ENCODE results near the gene CADM3. TPM values are rescaled to one million over a fixed set of nuclear protein-coding genes. Genes with fewer than 3 reads are reported as not detected.

The CADM3 gene
- under 0.01 TPM in 1 of 2 replicates, not detected in the other for total RNA-seq

GRCh38 chr1:159171254-159171687 lies at the start of gene CADM3:
TSS of gene CADM3 (plus strand) at chr1:159171615. CDS start at chr1:159171766, 151 bp downstream.

DNA sequence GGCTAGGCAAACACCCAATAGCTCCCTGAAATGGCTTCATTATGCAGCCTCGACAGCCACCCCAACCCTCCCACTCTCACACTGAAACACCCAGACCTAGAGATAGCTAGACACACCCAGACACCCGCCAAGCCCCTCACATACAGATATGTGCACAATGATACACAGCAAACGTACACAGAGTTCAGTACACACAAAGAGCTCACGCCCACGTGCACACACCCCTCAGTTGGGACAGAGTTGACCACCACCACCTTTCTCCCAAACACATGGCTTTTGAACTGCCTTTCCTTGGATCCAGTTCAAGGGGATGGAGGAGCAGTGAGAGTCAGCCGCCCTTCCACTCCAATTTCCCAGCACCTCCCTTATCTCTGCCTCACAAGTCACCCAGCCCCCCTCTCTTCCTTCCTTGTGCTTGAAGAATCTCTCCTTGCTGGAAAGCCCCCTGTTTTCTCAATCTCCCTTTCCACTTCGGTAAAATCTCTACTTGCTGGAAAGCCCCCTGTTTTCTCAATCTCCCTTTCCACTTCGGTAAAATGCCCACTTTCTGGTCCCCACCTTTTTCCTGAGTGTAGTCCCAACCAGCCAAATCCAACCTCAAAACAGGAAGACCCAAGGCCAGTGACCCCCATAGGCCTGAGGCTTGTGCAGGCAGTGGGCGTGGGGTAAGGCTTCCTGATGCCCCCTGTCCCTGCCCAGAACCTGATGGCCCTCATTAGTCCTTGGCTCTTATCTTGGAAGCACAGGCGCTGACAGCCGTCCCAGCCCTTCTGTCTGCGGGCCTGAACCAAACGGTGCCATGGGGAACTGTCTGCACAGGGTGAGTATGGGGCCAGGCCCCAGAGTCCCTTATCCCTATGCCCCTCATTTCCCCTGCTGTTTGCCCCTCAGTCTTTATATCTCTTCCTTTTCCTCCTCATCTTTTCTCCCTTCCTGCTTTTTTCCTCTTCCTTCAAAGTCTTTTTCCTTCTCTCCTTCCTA lies 33.0 kb downstream of the CADM3 start, which contains the start of gene ACKR1:
Gene ACKR1, plus strand, starts transcription at position 715 of the 981 bp plus-strand sequence. Its CDS starts 85 bp downstream, at position 800.

Other genes starting within 250 kb of the CADM3 start
- gene PYHIN1, start 240.1 kb upstream of the CADM3 start, total RNA-seq = not detected in 2 replicates
- gene IFI16, start 161.7 kb upstream of the CADM3 start, total RNA-seq = 59.8 and 86.8 TPM in 2 replicates
- gene AIM2, start 94.8 kb upstream of the CADM3 start, total RNA-seq = not detected in 2 replicates
- not detected in 2 replicates for gene ACKR1, start 33.3 kb downstream of the CADM3 start, total RNA-seq
- not detected in 2 replicates for gene FCER1A, start 130.7 kb downstream of the CADM3 start, total RNA-seq

Measured in bronchial smooth muscle cell (primary cell).